Ramos (cell line): ENCODE results near the gene KIF3C.
"Not testable (repeated sequence)": the region's sequence is repeated elsewhere in the genome, so short reads cannot be mapped to it uniquely, and the experiment has no call there.

ENCODE experiments used
- in situ Hi-C: fragments of 300-500 bp; cut with MboI; formaldehyde crosslinking; loops from one replicate; pipeline ENCODE4 v1.14.3; 2022; ENCODE audit warnings: low sequenced_read_pairs; ENCODE audit not compliant: unreplicated experiment

KIF3C gene

GRCh38 chr2:26000561-26001082, 18.3 kb upstream of the KIF3C start:
- in situ Hi-C loops = no loop called here

GRCh38 chr2:25999406-25999805, 17.1 kb upstream of the KIF3C start:
- in situ Hi-C loops = not testable (repeated sequence)

DNA sequence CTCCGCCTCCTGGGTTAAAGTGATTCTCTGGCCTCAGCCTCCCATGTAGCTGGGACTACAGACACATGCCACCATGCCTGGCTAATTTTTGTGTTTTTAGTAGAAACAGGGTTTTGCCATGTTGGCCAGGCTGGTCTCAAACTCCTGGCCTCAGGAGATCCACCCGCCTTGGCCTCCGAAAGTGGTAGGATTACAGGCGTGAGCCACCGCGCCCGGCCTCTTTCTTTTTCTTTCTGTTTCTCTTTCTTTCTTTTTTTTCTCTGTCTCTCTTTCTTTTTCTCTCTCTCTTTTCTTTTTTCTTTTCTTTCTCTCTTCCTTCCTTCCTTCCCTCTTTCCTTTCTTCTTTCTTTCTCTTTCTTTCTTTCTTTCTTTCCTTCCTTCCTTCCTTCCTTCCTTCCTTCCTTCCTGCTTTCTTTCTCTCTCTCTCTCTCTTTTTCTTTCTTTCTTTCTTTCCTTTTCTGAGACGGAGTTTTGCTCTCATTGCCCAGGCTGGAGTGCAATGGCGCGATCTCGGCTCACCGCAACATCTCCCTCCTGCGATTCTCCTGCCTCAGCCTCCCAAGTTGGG, 16.6 kb upstream of the KIF3C start:
- in situ Hi-C loops = not testable (repeated sequence)

GRCh38 chr2:25996844-25997243, 14.5 kb upstream of the KIF3C start:
- in situ Hi-C loops = no loop called here

GRCh38 chr2:25994509-25994908, 12.2 kb upstream of the KIF3C start:
- in situ Hi-C loops = loop anchor here (5.0 kb wide), 1 partner anchor 153 kb away; no protein-coding TSS in a partner anchor

DNA sequence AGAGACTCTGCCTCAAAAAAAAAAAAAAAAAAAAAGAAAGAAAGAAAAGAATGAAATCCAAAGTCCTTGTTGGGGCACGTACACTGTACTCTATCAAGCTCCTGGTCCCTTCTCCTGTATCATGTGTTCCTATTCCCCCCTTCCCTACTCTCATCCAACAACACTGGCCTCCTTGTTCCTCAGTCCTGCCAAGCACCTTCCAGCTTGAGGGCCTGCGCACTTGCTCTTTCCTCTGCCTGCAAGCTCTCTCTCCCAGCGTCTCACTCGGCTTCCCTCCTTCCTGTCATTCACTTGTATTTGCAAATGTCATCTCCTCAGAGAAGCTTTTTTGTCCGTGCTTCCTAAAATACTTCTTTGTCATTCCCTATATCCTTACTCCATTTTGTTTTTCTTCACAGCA, 10.8 kb upstream of the KIF3C start:
- in situ Hi-C loops = loop anchor here (5.0 kb wide), 1 partner anchor 154 kb away; no protein-coding TSS in a partner anchor

- in situ Hi-C loops = loop anchor here (5.0 kb wide), 1 partner anchor 155 kb away; no protein-coding TSS in a partner anchor
These were observed 10.3 kb upstream of the KIF3C start for GRCh38 chr2:25992556-25992955.

- in situ Hi-C loops = loop anchor here (5.0 kb wide), 1 partner anchor 155 kb away; no protein-coding TSS in a partner anchor
These were observed 9.7 kb upstream of the KIF3C start for GRCh38 chr2:25991965-25992364.

GRCh38 chr2:25989154-25989553, 6.9 kb upstream of the KIF3C start:
- in situ Hi-C loops = no loop called here

- in situ Hi-C loops = no loop called here
These were observed 5.8 kb upstream of the KIF3C start for GRCh38 chr2:25988134-25988533.

DNA sequence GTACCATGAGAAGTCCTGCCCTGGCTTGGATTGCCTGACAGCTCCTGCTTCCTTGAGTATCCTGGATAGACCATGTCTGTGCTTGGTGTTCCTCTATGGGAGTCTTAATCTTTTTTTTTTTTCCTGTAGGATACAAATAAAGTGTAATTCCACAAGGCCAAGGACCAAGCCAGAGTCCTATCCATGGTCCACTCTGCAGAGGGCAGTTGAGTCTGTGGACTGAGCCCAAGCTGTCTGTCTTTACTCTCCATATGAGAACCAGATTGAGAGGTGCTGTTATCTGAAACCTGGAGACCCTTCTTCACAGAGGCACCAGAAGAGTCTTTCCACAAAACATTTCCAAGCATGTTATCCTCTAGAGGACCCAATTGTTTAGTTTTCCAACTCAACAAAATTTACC, 1.4 kb upstream of the KIF3C start:
- in situ Hi-C loops = no loop called here

- in situ Hi-C loops = no loop called here
These were observed 627 bp upstream of the KIF3C start for GRCh38 chr2:25982968-25983280.

DNA sequence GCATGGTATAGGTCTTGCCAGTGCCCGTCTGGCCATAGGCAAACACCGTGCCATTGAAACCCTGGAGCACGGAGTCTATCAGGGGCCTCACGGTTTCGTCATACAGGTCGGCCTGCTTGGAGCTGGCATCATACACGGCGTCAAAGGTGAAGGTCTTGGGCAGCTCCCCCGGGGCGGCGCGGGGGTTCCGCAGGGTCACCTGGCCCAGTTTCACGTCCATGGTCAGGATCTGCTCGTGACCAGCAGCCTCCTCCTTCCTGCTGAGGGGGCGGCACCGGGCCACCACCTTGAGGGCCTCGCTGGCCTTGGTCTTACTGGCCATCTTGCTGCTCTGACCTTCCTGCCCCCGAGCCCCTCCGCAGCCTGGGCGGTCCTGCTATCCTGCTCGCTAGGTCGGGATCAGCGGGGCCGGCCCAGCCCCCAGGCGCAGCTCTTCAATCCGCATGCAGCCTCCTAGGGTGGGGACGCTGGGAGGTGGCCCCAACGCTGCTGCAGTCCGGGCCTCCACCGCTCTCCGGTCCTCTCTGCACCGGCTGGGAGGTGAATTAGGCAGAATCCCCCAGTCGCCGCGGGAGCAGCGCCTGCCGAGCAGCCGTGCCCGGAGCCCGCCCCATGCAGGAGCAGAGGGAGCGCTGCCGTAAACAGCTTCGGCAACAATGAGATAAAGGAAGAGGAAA, 563 bp downstream of the KIF3C start:
- in situ Hi-C loops = no loop called here

DNA sequence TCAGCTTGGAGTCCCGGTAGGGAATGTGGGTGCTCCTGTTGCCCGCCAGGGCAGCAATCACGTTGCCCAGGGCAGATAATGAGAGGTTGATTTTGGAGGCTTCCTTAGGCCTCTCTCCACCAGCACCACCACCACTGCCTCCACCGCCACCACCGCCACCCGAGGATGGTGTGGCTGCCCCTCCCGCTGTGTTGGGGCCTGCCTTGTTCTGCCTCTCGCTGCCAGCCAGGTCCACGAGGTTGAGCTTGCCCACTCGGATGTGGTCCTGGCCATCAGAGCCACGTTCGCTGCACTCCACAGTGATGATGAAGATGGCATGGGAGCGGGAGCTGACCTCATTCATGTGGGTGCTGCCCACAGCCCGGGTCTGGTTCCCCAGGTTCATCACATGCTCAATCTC, 1.3 kb downstream of the KIF3C start:
- in situ Hi-C loops = no loop called here

- in situ Hi-C loops = no loop called here
These were observed 2.0 kb downstream of the KIF3C start for GRCh38 chr2:25980076-25980887.

- in situ Hi-C loops = no loop called here
These were observed 3.3 kb downstream of the KIF3C start for GRCh38 chr2:25979001-25979400.

GRCh38 chr2:25977768-25978167, 4.5 kb downstream of the KIF3C start:
- in situ Hi-C loops = no loop called here

- in situ Hi-C loops = no loop called here
These were observed 5.1 kb downstream of the KIF3C start for GRCh38 chr2:25976983-25977741.

- in situ Hi-C loops = no loop called here
These were observed 10.1 kb downstream of the KIF3C start for GRCh38 chr2:25972049-25972823.

DNA sequence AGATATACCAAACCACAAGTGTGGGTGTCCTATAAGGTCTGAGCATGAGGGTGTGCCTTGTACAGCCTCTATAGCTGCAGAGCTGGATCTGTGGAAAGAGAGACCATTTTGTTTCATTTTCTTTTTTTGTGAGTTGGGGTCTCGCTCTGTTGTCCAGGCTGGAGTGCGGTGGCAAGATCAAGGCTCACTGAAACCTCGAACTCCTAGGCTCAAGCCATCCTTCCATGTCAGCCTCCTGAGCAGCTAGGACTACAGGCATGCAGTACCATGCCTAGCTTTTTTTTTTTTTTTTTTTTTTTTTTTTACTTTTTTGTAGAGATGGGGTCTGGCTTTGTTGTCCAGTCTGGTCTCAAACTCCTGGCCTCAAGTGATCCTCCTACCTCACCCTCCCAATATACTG, 10.7 kb downstream of the KIF3C start:
- in situ Hi-C loops = no loop called here
